Testis (tissue), 2 donors: ENCODE data around the gene MAGI1.

Experiments
- CTCF ChIP-seq, 3 experiments: fragments of 450-650 bp in 2 of 3; fragments of 200-600 bp in 1 of 3; sonication (generic) in 1 of 3; IDR thresholded peaks; one replicate each; pipeline ENCODE4 v1.5.1; 2016 to 2019; ENCODE audit warnings: antibody characterized with exemption in 3 of 3, mild to moderate bottlenecking in 2 of 3, moderate library complexity in 1 of 3
- POLR2A ChIP-seq: fragments of 450-650 bp; IDR thresholded peaks from one replicate; pipeline ENCODE4 v1.6.1; 2017; ENCODE audit warnings: antibody characterized with exemption, mild to moderate bottlenecking, moderate library complexity

- TF ChIP-seq CTCF (IDR thresholded peaks at IDR 0.05), result no peak
- TF ChIP-seq POLR2A, result no peak
Observed at GRCh38 chr3:65411367-65411766, 627.4 kb downstream of the MAGI1 start.
